ENCODE measurements around the gene CEND1.

The CEND1 gene

DNA sequence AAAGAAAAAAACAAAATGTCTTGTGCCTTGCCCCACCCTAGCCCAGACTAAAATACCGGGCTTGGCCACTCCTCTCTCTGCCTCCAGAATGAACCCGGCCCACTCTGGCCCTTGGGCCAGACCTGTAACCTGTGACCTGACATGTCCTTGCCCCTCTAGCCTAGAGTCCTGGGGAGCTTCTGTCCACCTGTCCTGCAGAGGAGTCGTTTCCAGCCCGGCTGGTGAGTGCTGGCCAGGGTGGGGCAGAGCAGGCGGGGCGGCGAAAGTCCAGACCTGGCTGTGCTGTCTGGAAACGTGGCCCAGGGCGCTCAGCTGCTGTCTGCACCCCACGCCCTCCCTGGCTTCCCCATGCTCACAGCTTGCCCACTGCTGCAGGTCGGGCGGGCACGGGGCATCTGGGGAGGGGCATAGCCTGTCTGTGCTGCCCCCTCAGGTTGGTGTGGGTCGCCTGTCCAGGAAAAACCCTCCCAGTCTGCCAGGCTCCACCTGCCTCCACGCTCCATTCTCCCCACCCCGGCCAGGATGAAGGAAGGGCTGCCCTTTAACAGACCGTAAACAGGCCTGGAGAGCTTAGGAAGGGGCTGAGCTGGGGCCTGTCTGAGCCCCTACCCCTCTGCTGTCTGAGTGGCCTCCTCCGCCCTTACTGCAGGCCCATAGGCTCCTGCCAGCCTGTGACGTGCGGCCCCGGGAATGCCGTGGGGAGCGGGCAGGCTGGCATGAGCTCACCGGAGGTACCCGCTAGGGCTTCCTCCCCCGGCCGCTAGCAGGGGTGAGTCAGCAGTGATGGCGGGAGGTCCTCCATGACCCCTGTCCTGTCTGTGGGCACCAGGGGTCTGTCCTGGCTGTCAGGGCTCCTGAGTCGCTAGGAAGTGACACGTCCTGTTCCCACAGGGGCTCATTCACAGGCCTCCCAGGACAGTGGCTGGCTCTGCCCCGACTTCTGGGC, 44.8 kb upstream of the CEND1 start:
- TF ChIP-seq, protein P1, sequence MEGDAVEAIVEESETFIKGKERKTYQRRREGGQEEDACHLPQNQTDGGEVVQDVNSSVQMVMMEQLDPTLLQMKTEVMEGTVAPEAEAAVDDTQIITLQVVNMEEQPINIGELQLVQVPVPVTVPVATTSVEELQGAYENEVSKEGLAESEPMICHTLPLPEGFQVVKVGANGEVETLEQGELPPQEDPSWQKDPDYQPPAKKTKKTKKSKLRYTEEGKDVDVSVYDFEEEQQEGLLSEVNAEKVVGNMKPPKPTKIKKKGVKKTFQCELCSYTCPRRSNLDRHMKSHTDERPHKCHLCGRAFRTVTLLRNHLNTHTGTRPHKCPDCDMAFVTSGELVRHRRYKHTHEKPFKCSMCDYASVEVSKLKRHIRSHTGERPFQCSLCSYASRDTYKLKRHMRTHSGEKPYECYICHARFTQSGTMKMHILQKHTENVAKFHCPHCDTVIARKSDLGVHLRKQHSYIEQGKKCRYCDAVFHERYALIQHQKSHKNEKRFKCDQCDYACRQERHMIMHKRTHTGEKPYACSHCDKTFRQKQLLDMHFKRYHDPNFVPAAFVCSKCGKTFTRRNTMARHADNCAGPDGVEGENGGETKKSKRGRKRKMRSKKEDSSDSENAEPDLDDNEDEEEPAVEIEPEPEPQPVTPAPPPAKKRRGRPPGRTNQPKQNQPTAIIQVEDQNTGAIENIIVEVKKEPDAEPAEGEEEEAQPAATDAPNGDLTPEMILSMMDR (IDR thresholded peaks at IDR 0.05; ENCODE audit: insufficient read depth, missing control alignments) = no peak
- FAIRE-seq (no peak), DNase-seq (ENCODE audit: insufficient read length, low spot score) (no peak)

DNA sequence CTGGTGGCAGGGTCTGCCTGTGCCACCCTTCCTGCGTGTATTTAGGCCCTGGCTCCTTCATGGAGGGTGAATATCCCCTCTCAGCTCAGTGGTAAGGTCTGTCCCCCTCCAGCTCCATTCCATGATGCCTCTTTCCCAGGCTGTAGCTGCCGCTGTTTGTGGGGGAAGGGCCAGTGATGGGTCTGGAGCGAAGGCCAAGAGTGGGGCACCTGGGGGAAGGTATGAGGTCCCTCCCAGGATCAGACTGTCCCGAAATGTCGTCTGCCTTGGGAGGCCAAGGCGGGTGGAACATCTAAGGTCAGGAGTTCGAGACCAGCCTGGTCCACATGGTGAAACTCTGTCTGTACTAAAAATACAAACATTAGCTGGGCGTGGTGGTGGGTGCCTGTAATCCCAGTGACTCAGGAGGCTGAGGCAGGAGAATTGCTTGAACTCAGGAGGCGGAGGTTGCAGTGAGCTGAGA, 44.0 kb upstream of the CEND1 start:
- DNase-seq (ENCODE audit: insufficient read length, low spot score) (no peak), FAIRE-seq (no peak)
- TF ChIP-seq, protein P1 (IDR thresholded peaks at IDR 0.05; ENCODE audit: insufficient read depth, missing control alignments) = no peak

DNA sequence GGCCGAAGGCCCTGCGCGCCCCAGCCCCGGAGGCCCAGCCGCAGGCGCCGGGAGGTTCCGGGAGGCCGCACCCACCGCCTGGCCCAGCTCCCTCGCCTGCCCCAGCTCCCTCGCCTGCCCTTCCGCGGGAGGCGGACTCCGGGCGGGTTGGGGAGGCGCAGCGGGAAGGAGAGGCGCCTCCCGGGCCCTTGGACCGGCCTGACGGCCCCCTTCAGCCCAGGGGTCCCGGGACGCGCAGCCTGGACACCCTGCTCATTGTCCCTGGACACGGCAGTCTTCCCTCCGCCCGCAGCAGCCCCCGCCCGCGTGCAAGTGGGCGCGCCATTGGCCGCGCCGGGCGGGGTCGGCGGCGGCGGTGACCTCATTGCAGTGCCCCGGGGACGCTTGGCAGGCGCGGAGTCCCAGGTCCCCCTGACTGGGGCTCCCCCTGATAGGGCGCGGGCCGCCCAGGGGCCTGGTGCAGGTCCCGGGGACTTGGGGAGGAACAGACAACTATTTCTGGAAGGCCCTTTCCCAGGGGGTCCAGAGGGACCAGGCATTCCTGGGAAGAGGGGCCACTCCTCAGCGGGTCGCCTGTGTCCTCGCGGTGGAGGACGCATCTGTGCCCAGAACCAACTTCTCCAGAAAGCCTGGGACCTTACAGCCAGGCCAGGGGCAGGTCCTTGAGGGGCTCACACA, 43.4 kb upstream of the CEND1 start:
- no peak for FAIRE-seq
- DNase-seq (ENCODE audit: insufficient read length, low spot score) = no peak
- TF ChIP-seq, protein P1 (IDR thresholded peaks at IDR 0.05; ENCODE audit: insufficient read depth, missing control alignments) = no peak

DNA sequence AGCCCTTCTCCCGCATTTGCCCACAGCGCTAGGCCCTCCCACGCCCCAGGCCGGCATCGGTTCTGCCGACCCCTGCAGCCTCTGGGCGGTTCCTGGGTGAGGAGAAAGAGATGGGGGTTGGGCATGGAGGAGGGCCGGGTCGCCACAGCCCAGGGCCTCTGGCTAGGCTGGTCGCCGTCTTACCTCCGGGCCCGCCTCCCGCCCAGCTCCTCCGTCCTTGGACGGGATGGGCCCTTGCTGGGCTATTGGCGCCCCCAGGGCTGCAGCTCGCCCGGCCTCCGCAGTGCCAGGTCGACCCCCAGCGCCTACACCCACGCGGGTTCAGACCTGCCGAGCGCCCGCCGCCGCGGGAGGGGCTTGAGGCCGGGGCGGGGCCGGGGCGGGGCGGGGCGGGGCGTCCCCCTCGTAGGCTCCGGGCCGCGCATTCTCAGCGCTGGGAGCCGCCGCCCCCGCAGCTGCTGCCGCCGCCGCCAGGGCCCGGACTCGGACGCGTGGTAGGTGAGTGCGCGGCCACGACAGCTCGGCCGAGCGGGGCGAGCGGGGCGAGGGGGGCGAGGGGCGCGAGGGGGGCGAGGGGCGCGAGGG, 42.7 kb upstream of the CEND1 start, which contains the start of gene CD151:
CD151 (plus strand) TSS at position 424 of the 585 bp plus-strand sequence. CDS start 3,118 bp downstream, outside the sequence.
- FAIRE-seq (no peak), DNase-seq (ENCODE audit: insufficient read length, low spot score) (no peak)
- TF ChIP-seq, protein P1 (IDR thresholded peaks at IDR 0.05; ENCODE audit: insufficient read depth, missing control alignments) = no peak

DNA sequence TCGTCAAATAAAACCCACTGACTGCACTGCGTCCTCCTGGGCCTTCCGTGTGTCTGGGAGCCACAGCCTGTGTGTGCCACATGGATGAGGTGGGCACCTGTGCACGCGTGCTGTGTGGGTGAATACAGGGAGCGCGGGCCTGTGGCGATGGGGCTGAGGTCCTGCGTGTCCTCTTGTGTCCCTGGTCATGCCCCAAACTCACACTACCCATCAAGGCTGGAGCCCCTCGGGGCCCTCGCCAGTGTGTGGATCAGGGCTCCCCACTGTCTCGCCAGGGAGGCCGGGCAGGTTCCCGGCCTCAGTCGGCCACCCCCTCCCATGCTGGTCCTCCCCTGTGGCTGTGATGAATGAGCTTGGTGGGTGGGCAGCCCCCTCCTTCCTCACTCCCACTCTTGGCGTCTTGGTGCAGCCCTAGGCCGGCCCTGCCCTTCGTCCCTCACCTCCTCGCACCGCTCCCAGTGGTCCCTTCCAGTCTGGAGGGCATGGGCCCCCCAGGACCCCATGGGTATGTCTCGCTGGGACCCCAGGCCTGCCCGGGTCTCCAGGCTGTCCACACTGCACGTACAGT, 42.2 kb upstream of the CEND1 start:
- DNase-seq (ENCODE audit: insufficient read length, low spot score) (no peak), FAIRE-seq (no peak)
- TF ChIP-seq, protein P1 (IDR thresholded peaks at IDR 0.05; ENCODE audit: insufficient read depth, missing control alignments) = no peak

DNA sequence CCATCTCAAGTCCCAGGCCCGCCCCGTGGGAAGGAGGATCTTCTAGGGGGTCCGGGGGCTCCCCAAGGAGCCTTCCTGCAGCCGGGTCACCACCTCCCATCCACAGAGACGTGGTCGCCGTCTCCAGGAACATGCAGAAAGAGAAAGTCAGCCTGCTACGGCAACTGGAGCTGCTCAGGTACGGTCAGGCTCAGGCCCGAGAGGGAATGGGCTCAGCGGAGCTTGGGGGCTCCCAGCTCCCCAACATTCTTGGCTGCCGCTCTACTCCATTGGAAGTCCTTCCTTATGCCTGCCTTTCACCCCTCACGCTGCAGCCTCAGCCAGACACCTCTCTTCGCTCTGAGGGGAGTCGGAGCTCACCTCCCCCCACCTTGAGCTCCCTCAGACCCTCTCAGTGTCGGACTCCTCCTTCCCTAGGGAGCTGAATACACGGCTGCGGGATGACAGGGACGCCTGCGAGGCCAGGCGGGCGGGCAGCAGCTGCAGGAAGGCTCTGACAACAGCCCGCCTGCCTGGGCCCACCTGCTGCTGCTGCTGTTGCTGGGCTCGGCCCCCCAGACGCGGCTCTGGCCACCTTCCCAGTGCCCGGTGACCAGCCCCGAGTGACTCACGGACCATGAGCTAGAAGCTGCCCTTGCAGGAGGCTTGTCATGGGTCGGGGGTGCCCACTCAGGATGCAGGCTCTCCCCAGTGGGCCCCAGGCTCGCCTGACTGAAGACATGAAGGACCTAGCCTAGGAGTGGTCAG, 41.4 kb upstream of the CEND1 start:
- TF ChIP-seq, protein P1 (IDR thresholded peaks at IDR 0.05; ENCODE audit: insufficient read depth, missing control alignments) = no peak
- FAIRE-seq (no peak), DNase-seq (ENCODE audit: insufficient read length, low spot score) (no peak)
